Astrocyte of the spinal cord (primary cell): ENCODE measurements around the gene B3GNT2.

Experiments used
- DNase-seq: peaks from one replicate; pipeline ENCODE4 v3.0.0; 2011; ENCODE audit warnings: low read depth, low spot score
- H3K4me3 ChIP-seq: 2 replicates; pipeline ENCODE4 v1.5.1; 2011; ENCODE audit warnings: low read depth, mild to moderate bottlenecking, low read length, moderate library complexity
- CTCF ChIP-seq: IDR thresholded peaks from 2 replicates; pipeline ENCODE4 v1.5.1; 2012; ENCODE audit warnings: low read depth, mild to moderate bottlenecking, low read length, inconsistent platforms
- in situ Hi-C: cut with HindIII; loops from 2 replicates; pipeline ENCODE4 v1.10.0; 2017; ENCODE audit warnings: low sequenced_read_pairs

Gene B3GNT2

DNA sequence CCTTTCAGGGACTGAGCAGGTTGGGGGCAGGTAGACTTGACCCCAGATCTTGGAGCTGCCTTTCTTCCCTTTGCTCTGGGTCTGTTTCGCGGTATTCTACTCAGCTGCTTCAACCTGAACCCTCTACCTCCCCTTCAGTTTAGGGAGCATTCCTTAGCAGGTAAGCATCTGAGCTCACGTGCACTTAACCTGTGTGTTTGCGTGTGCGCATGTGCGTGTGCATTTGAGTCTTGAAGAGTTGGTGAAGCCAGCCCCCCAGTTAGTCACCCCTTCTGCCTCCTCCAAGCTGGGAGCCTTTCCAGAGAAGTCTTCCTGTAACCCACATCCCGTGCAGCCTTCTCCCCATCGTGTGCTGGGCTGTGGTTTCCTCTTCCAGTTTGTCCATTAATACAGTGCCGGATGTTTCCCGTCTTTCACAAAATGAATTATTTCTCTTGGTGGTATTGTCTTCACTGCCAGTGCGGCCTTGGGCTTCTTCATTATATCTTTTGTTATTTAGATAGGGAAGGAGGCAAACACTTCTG is 33.2 kb downstream of the B3GNT2 start:
- no peak for DNase-seq
- no peak overlapping the region for H3K4me3 ChIP-seq
- in situ Hi-C loops = no loop called here
- TF ChIP-seq CTCF = no peak

GRCh38 chr2:62231541-62231940 is 35.6 kb downstream of the B3GNT2 start:
- DNase-seq = no peak
- H3K4me3 ChIP-seq = no peak overlapping the region
- in situ Hi-C loops = no loop called here
- no peak for TF ChIP-seq CTCF

GRCh38 chr2:62234755-62235655 is 39.1 kb downstream of the B3GNT2 start:
- no peak for DNase-seq
- TF ChIP-seq CTCF = no peak
- in situ Hi-C loops = no loop called here
- H3K4me3 ChIP-seq = no peak overlapping the region

DNA sequence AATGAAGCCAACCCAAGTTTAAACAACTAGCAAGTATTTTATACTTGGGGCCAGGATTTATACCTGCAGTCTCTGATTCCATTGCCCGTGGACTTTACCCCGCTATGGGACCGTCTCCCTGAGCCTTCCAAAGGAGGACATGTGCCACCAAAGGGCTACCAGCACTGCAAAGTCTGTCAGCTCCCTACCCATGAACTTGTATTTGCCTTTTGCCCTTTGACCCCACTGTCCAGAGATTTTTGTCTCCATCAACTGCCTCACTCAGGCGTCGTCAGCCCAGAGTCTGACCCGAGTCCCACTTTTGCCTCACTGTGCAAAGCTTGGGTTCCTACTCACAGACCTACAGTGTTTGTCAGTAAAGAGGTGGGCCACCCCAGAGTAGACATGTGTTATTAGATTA is 40.6 kb downstream of the B3GNT2 start:
- H3K4me3 ChIP-seq = no peak overlapping the region
- no peak for TF ChIP-seq CTCF
- no peak for DNase-seq
- in situ Hi-C loops = no loop called here

- no peak overlapping the region for H3K4me3 ChIP-seq
- no peak for DNase-seq
- TF ChIP-seq CTCF = no peak
- in situ Hi-C loops = no loop called here
These were observed 42.3 kb downstream of the B3GNT2 start for GRCh38 chr2:62238236-62238635.

DNA sequence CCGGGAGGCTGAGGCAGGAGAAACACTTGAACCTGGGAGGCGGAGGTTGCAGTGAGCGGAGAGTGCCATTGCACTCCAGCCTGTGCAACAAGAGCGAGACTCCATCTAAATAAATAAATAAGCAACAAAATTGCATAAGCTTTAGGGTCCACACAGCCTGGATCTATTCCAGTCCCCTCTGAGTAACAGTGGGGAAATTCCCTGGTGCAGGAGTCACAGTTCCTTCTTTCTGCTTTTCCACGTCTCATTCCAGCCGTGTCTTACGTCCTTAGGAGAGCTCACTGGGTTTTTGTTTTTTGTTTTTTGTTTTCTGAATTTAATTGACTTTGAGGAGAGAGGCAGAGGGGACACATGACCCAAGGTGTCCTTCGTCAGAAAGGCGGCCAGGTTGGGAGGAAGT is 44.6 kb downstream of the B3GNT2 start:
- no peak for TF ChIP-seq CTCF
- H3K4me3 ChIP-seq = no peak overlapping the region
- in situ Hi-C loops = no loop called here
- no peak for DNase-seq
